IPS DF 6.9 (cell line): ENCODE results near the gene BNIPL.
A peak's percentile ranks its signal among the peaks of the same experiment; 100 is the strongest.

Experiments used
- DNase-seq: peaks from one replicate; pipeline ENCODE4 v3.0.0-alpha.2; 2013; ENCODE audit warnings: low read depth, low spot score
- H3K27ac ChIP-seq: one replicate; pipeline ENCODE4 v1.5.1; 2013; ENCODE audit warnings: low read length, control low read depth
- H3K27me3 ChIP-seq: 2 replicates; pipeline ENCODE4 v1.6.1; 2013; ENCODE audit warnings: mild to moderate bottlenecking, low read length; ENCODE audit not compliant: control insufficient read depth, insufficient read depth
- H3K36me3 ChIP-seq: 2 replicates; pipeline ENCODE4 v1.6.1; 2013; ENCODE audit warnings: low read length; ENCODE audit not compliant: control insufficient read depth, insufficient read depth
- H3K4me1 ChIP-seq: 2 replicates; pipeline ENCODE4 v1.6.1; 2013; ENCODE audit warnings: low read length; ENCODE audit not compliant: control insufficient read depth, insufficient read depth
- H3K4me3 ChIP-seq: 2 replicates; pipeline ENCODE4 v1.5.1; 2013; ENCODE audit warnings: mild to moderate bottlenecking, low read length
- H3K9me3 ChIP-seq: 2 replicates; pipeline ENCODE4 v1.6.1; 2013; ENCODE audit warnings: low read length, inconsistent platforms; ENCODE audit not compliant: control insufficient read depth, insufficient read depth
- WGBS: extraction: QIAGEN DNeasy Blood & Tissue Kit; methylation state at CpG from one replicate; pipeline ENCODE4 v1.1.7; 2013; ENCODE audit warnings: mixed read lengths, missing lambda C conversion rate; ENCODE audit not compliant: insufficient read length, insufficient coverage; 5-methylcytosine and 5-hydroxymethylcytosine counted together

Gene BNIPL

GRCh38 chr1:151069103-151069486 lies 32.7 kb downstream of the BNIPL start:
- H3K4me1 ChIP-seq, result no peaks in the 10 kb centered on the region
- H3K27me3 ChIP-seq, result no peaks in the 10 kb centered on the region
- H3K27ac ChIP-seq, result no peak overlapping the region
- no peaks in the 10 kb centered on the region for H3K9me3 ChIP-seq
- no peak overlapping the region for H3K4me3 ChIP-seq
- DNase-seq, result no peak
- no CpG with 5 or more reads among the region's 5 CpGs for WGBS
- H3K36me3 ChIP-seq, result no peaks in the 10 kb centered on the region

GRCh38 chr1:151070474-151071276 lies 34.3 kb downstream of the BNIPL start, which contains the start of gene GABPB2:
GABPB2 (plus strand) TSS chr1:151070761; CDS start chr1:151088190, 17,429 bp downstream.
- Histone ChIP-seq H3K9me3 (no peaks in the 10 kb centered on the region), H3K4me1 (no peaks in the 10 kb centered on the region), H3K36me3 (no peaks in the 10 kb centered on the region), H3K4me3 (peak within 1 kb of the TSS; percentile 62; the same call in 1 of the 2 replicates), H3K27me3 (no peaks in the 10 kb centered on the region), H3K27ac (no peak within 1 kb of the TSS)
- DNase-seq, result peak; percentile 78
- no CpG with 5 or more reads among the region's 50 CpGs for WGBS

- H3K36me3 ChIP-seq, result no peaks in the 10 kb centered on the region
- no peaks in the 10 kb centered on the region for H3K9me3 ChIP-seq
- no peak for DNase-seq
- H3K4me3 ChIP-seq, result no peak overlapping the region
- H3K27me3 ChIP-seq, result no peaks in the 10 kb centered on the region
- no peak overlapping the region for H3K27ac ChIP-seq
- H3K4me1 ChIP-seq, result no peaks in the 10 kb centered on the region
- no CpG with 5 or more reads among the region's 13 CpGs for WGBS
These were observed 35.8 kb downstream of the BNIPL start for GRCh38 chr1:151072224-151072623.

GRCh38 chr1:151085953-151086559 lies 49.7 kb downstream of the BNIPL start:
- no peaks in the 10 kb centered on the region for H3K36me3 ChIP-seq
- DNase-seq, result no peak
- no peaks in the 10 kb centered on the region for H3K9me3 ChIP-seq
- no peaks in the 10 kb centered on the region for H3K4me1 ChIP-seq
- WGBS, result no CpG with 5 or more reads among the region's 4 CpGs
- H3K27me3 ChIP-seq, result no peaks in the 10 kb centered on the region
- H3K27ac ChIP-seq, result no peak overlapping the region
- H3K4me3 ChIP-seq, result no peak overlapping the region
